ENCODE measurements around the gene ANO9. TPM values are rescaled to one million over a fixed set of nuclear protein-coding genes. Genes with fewer than 3 reads are reported as not detected.
"Not testable (repeated sequence)": the region's sequence is repeated elsewhere in the genome, so short reads cannot be mapped to it uniquely, and the experiment has no call there.

The ANO9 gene
- total RNA-seq, 1 experiment from 2014 or later = 16.6 TPM

DNA sequence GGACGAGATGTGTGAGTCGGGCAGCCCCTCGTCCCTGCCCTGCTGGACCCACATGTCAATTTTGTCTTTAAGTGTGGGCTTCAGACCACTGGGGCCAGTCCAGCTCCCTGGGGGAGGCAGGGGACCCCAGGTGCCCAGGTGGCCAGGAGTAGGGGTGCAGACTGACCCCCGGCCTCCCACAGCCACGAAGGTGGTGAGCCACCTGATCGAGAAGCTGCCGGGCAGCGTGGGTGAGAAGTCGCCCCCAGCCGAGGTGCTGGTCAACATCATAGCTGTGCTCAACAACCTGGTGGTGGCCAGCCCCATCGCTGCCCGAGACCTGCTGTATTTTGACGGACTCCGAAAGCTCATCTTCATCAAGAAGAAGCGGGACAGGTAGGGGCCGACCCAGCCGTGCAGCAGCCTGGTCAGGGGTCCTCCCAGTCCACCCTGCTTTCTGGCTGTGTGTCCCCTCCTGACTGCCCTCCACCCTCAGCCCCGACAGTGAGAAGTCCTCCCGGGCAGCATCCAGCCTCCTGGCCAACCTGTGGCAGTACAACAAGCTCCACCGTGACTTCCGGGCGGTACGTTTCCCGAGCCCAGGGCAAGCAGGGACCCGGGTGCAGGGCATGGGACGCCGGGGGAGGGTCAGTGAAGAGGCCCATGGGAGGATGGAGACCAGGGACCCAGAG lies 37.9 kb downstream of the ANO9 start:
- no peaks in the 10 kb centered on the region for H3F3A ChIP-seq (ENCODE audit: low read length, unreplicated experiment)
- TF ChIP-seq, protein P1, sequence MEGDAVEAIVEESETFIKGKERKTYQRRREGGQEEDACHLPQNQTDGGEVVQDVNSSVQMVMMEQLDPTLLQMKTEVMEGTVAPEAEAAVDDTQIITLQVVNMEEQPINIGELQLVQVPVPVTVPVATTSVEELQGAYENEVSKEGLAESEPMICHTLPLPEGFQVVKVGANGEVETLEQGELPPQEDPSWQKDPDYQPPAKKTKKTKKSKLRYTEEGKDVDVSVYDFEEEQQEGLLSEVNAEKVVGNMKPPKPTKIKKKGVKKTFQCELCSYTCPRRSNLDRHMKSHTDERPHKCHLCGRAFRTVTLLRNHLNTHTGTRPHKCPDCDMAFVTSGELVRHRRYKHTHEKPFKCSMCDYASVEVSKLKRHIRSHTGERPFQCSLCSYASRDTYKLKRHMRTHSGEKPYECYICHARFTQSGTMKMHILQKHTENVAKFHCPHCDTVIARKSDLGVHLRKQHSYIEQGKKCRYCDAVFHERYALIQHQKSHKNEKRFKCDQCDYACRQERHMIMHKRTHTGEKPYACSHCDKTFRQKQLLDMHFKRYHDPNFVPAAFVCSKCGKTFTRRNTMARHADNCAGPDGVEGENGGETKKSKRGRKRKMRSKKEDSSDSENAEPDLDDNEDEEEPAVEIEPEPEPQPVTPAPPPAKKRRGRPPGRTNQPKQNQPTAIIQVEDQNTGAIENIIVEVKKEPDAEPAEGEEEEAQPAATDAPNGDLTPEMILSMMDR (conservative IDR thresholded peaks at IDR 0.05; ENCODE audit: low read depth, low read length) = no peak
- TF ChIP-seq EZH2phosphoT487 (IDR thresholded peaks at IDR 0.05; ENCODE audit: borderline replicate concordance, low read length) (no peak), EZH2 (IDR thresholded peaks at IDR 0.05; ENCODE audit: low read length, unreplicated experiment) (no peak)
- H4K20me1 ChIP-seq (ENCODE audit: low read length) = no peaks in the 10 kb centered on the region
- no peak for ATAC-seq
- no peak overlapping the region for H2AFZ ChIP-seq (ENCODE audit: low read length)
- H3K4me2 ChIP-seq (ENCODE audit: low read length) = no peak overlapping the region
- no peaks in the 10 kb centered on the region for H3K9me2 ChIP-seq (replicated peaks; ENCODE audit: low read length)
- H3K27ac ChIP-seq (ENCODE audit: low read length) = no peak overlapping the region
- ChIA-PET CTCF (no interaction called here), POLR2A (ENCODE audit: unreplicated experiment) (no interaction called here)
- no peak overlapping the region for H3K9ac ChIP-seq (ENCODE audit: low read length)
- BruUV-seq (replicated peaks) = no TSS peak
- intact Hi-C loops (cut with micrococcal nuclease) = no loop called here
- no peak overlapping the region for H3K4me3 ChIP-seq (ENCODE audit: low read length)
- no peaks in the 10 kb centered on the region for H3K9me3 ChIP-seq (ENCODE audit: low read length)
- H3K79me2 ChIP-seq (ENCODE audit: low read length) = no peaks in the 10 kb centered on the region
- H3K36me3 ChIP-seq (ENCODE audit: low read depth, low read length) = peaks cover 21% of the 10 kb centered on the region
- peaks cover 7% of the 10 kb centered on the region; the same call in 1 of the 2 replicates for H3K4me1 ChIP-seq (ENCODE audit: insufficient read depth, low read length)
- DNase-seq = no peak
- no peaks in the 10 kb centered on the region for H3K27me3 ChIP-seq (ENCODE audit: low read length)

DNA sequence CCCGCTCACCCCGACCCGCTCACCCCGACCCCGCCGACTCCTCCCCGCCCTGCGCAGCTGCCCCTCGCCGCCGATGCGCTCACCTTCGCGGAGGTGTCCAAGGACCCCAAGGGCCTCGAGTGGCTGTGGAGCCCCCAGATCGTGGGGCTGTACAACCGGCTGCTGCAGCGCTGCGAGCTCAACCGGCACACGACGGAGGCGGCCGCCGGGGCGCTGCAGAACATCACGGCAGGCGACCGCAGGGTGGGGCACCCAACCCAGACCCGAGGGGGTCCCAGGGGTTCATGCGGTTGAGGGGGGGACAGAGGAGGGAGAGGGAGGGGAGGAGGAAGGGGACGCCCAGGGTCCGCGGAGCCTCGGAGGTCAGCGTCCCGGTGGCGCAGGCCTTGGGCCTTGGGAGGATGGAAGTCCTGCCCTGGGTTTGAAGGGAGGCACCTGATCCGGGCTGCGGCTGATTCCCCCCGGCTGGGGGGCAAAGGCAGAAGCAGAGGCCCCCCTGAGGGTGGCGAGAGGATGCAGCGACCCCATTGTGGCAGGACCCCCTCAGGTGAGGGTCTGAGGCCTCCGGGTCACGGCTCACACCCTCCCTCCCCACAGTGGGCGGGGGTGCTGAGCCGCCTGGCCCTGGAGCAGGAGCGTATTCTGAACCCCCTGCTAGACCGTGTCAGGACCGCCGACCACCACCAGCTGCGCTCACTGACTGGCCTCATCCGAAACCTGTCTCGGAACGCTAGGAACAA lies 38.6 kb downstream of the ANO9 start:
- H3K9ac ChIP-seq (ENCODE audit: low read length) = no peak overlapping the region
- H3K4me2 ChIP-seq (ENCODE audit: low read length) = no peak overlapping the region
- TF ChIP-seq, protein P1 (conservative IDR thresholded peaks at IDR 0.05; ENCODE audit: low read depth, low read length) = no peak
- TF ChIP-seq EZH2 (IDR thresholded peaks at IDR 0.05; ENCODE audit: low read length, unreplicated experiment) (no peak), EZH2phosphoT487 (IDR thresholded peaks at IDR 0.05; ENCODE audit: borderline replicate concordance, low read length) (no peak)
- no peaks in the 10 kb centered on the region for H3F3A ChIP-seq (ENCODE audit: low read length, unreplicated experiment)
- intact Hi-C loops (cut with micrococcal nuclease) = no loop called here
- CTCF ChIA-PET = no interaction called here
- no TSS peak for BruUV-seq (replicated peaks)
- no peaks in the 10 kb centered on the region for H3K27me3 ChIP-seq (ENCODE audit: low read length)
- H2AFZ ChIP-seq (ENCODE audit: low read length) = no peak overlapping the region
- H3K4me3 ChIP-seq (ENCODE audit: low read length) = no peak overlapping the region
- POLR2A ChIA-PET (ENCODE audit: unreplicated experiment) = no interaction called here
- H4K20me1 ChIP-seq (ENCODE audit: low read length) = no peaks in the 10 kb centered on the region
- no peak for DNase-seq
- H3K27ac ChIP-seq (ENCODE audit: low read length) = no peak overlapping the region
- no peak for ATAC-seq
- H3K4me1 ChIP-seq (ENCODE audit: insufficient read depth, low read length) = peaks cover 7% of the 10 kb centered on the region; the same call in 1 of the 2 replicates
- H3K9me2 ChIP-seq (replicated peaks; ENCODE audit: low read length) = no peaks in the 10 kb centered on the region
- no peaks in the 10 kb centered on the region for H3K79me2 ChIP-seq (ENCODE audit: low read length)
- peaks cover 24% of the 10 kb centered on the region for H3K36me3 ChIP-seq (ENCODE audit: low read depth, low read length)
- H3K9me3 ChIP-seq (ENCODE audit: low read length) = no peaks in the 10 kb centered on the region

- H3K9ac ChIP-seq (ENCODE audit: low read length); H3K9me3 ChIP-seq (ENCODE audit: low read length); H3K9me2 ChIP-seq (replicated peaks; ENCODE audit: low read length); H3K27me3 ChIP-seq (ENCODE audit: low read length); H3F3A ChIP-seq (ENCODE audit: low read length, unreplicated experiment); H3K27ac ChIP-seq (ENCODE audit: low read length); H3K4me3 ChIP-seq (ENCODE audit: low read length); H3K4me1 ChIP-seq (ENCODE audit: insufficient read depth, low read length); H3K4me2 ChIP-seq (ENCODE audit: low read length); H2AFZ ChIP-seq (ENCODE audit: low read length); ATAC-seq; CTCF ChIA-PET; intact Hi-C loops (cut with micrococcal nuclease); H4K20me1 ChIP-seq (ENCODE audit: low read length); POLR2A ChIA-PET (ENCODE audit: unreplicated experiment); DNase-seq; BruUV-seq (replicated peaks): not testable (repeated sequence)
- peaks cover 15% of the 10 kb centered on the region for H3K79me2 ChIP-seq (ENCODE audit: low read length)
- peaks cover 41% of the 10 kb centered on the region for H3K36me3 ChIP-seq (ENCODE audit: low read depth, low read length)
Measured at GRCh38 chr11:401196-401595, 40.6 kb downstream of the ANO9 start.
